WTC11 (cell line): Measurements from ENCODE around the gene UVRAG. TPM values are rescaled to one million over a fixed set of nuclear protein-coding genes. Genes with fewer than 3 reads are reported as not detected.

Source experiments
- ATAC-seq: fragments of 200-7000 bp; cut with Tn5 transposase; 2 replicates; pipeline ENCODE4 v1.10.0; 2021; ENCODE audit warnings: mild to moderate bottlenecking, moderate library complexity
- CTCF ChIA-PET: fragments of 300-600 bp; sonication (Branson Sonifier 250); formaldehyde crosslinking; loops from one replicate; lab custom pipeline; 2021; ENCODE audit warnings: antibody characterized with exemption; lab: Charles Lee
- POLR2A ChIA-PET: fragments of 350-600 bp; sonication (Branson Sonifier 250); formaldehyde crosslinking; loops from one replicate; lab custom pipeline; 2021; ENCODE audit warnings: antibody characterized with exemption; lab: Charles Lee
- DNase-seq: peaks from one replicate; pipeline ENCODE4 v3.0.0; 2021; ENCODE audit warnings: low spot score
- H3K27ac Mint-ChIP-seq: 2 replicates; pipeline ENCODE4 v1.8.0; 2021; ENCODE audit warnings: mixed read lengths
- H3K27me3 Mint-ChIP-seq: 2 replicates; pipeline ENCODE4 v1.8.0; 2021; ENCODE audit warnings: low read depth, mild to moderate bottlenecking, moderate library complexity, mixed read lengths
- H3K36me3 Mint-ChIP-seq: 2 replicates; pipeline ENCODE4 v1.8.0; 2021; ENCODE audit warnings: mixed read lengths
- H3K4me1 Mint-ChIP-seq: 2 replicates; pipeline ENCODE4 v1.8.0; 2022; ENCODE audit warnings: mixed read lengths
- H3K4me3 Mint-ChIP-seq: 2 replicates; pipeline ENCODE4 v1.8.0; 2021; ENCODE audit warnings: mild to moderate bottlenecking, moderate library complexity, mixed read lengths
- H3K9me3 Mint-ChIP-seq: 2 replicates; pipeline ENCODE4 v1.8.0; 2021; ENCODE audit warnings: mixed read lengths
- ATF3 ChIP-seq: sonication (generic); formaldehyde crosslinking; conservative IDR thresholded peaks from 2 replicates; pipeline ENCODE4 v1.8.1; 2022; ENCODE audit warnings: mild to moderate bottlenecking, missing genetic modification reagents
- E2F4 ChIP-seq: sonication (generic); formaldehyde crosslinking; IDR thresholded peaks from 2 replicates; pipeline ENCODE4 v1.8.1; 2022; ENCODE audit warnings: low read depth, mild to moderate bottlenecking, moderate library complexity, missing genetic modification reagents, borderline replicate concordance
- FOXP4 ChIP-seq: sonication (generic); formaldehyde crosslinking; IDR thresholded peaks from 2 replicates; pipeline ENCODE4 v1.8.0; 2022; ENCODE audit warnings: mild to moderate bottlenecking, missing genetic modification reagents
- GABPB1 ChIP-seq: sonication (generic); formaldehyde crosslinking; IDR thresholded peaks from 2 replicates; pipeline ENCODE4 v1.8.1; 2023; ENCODE audit warnings: mild to moderate bottlenecking, missing genetic modification reagents
- GTF2I ChIP-seq: fragments of 250-450 bp; sonication (Bioruptor Pico); conservative IDR thresholded peaks from 2 replicates; pipeline ENCODE4 v1.4.0; 2021; ENCODE audit warnings: mild to moderate bottlenecking
- HMGXB4 ChIP-seq: sonication (generic); formaldehyde crosslinking; IDR thresholded peaks from 2 replicates; pipeline ENCODE4 v1.8.1; 2023; ENCODE audit warnings: mild to moderate bottlenecking, moderate library complexity, missing genetic modification reagents
- IRF1 ChIP-seq: sonication (generic); formaldehyde crosslinking; IDR thresholded peaks from 2 replicates; pipeline ENCODE4 v1.8.0; 2023; ENCODE audit warnings: missing genetic modification reagents
- JAZF1 ChIP-seq: fragments of 250-450 bp; sonication (Bioruptor Pico); IDR thresholded peaks from 2 replicates; pipeline ENCODE4 v1.9.0; 2021; ENCODE audit warnings: moderate library complexity, mild to moderate bottlenecking, inconsistent platforms
- KAT7 ChIP-seq: sonication (generic); formaldehyde crosslinking; IDR thresholded peaks from 2 replicates; pipeline ENCODE4 v1.8.1; 2023; ENCODE audit warnings: missing genetic modification reagents, mild to moderate bottlenecking, borderline replicate concordance
- NFE2L1 ChIP-seq: sonication (generic); formaldehyde crosslinking; IDR thresholded peaks from 2 replicates; pipeline ENCODE4 v1.8.1; 2023; ENCODE audit warnings: missing genetic modification reagents
- NR3C1 ChIP-seq: sonication (generic); formaldehyde crosslinking; conservative IDR thresholded peaks from 2 replicates; pipeline ENCODE4 v1.8.1; 2023; ENCODE audit warnings: low read depth, mild to moderate bottlenecking, missing genetic modification reagents
- OVOL2 ChIP-seq: fragments of 250-450 bp; sonication (Bioruptor Pico); IDR thresholded peaks from 2 replicates; pipeline ENCODE4 v1.9.0; 2021; ENCODE audit warnings: mild to moderate bottlenecking, borderline replicate concordance
- SMAD3 ChIP-seq: sonication (generic); formaldehyde crosslinking; IDR thresholded peaks from 2 replicates; pipeline ENCODE4 v1.8.0; 2022; ENCODE audit warnings: missing genetic modification reagents, mild to moderate bottlenecking, borderline replicate concordance
- SMAD4 ChIP-seq: sonication (generic); formaldehyde crosslinking; IDR thresholded peaks from 2 replicates; pipeline ENCODE4 v1.8.0; 2022; ENCODE audit warnings: mild to moderate bottlenecking, missing genetic modification reagents
- ZBTB43 ChIP-seq: sonication (generic); formaldehyde crosslinking; IDR thresholded peaks from 2 replicates; pipeline ENCODE4 v1.8.1; 2023; ENCODE audit warnings: mild to moderate bottlenecking, missing genetic modification reagents
- ZNF263 ChIP-seq: sonication (generic); formaldehyde crosslinking; IDR thresholded peaks from 2 replicates; pipeline ENCODE4 v1.8.1; 2022; ENCODE audit warnings: low read depth, mild to moderate bottlenecking, moderate library complexity, missing genetic modification reagents
- ZNF317 ChIP-seq: sonication (generic); formaldehyde crosslinking; IDR thresholded peaks from 2 replicates; pipeline ENCODE4 v1.8.1; 2023; ENCODE audit warnings: low read depth, mild to moderate bottlenecking, moderate library complexity, missing genetic modification reagents, borderline replicate concordance
- ZNF416 ChIP-seq: fragments of 250-450 bp; sonication (Bioruptor Pico); IDR thresholded peaks from 2 replicates; pipeline ENCODE4 v1.9.0; 2021; ENCODE audit warnings: mild to moderate bottlenecking, inconsistent platforms
- ZNF425 ChIP-seq: fragments of 250-450 bp; sonication (Bioruptor Pico); conservative IDR thresholded peaks from 2 replicates; pipeline ENCODE4 v1.9.0; 2021; ENCODE audit warnings: mild to moderate bottlenecking
- total RNA-seq: library from RNA; stranded (reverse); gene quantifications from 3 replicates; pipeline ENCODE4 v1.2.3, GENCODE V29; 2021

The UVRAG gene
- total RNA-seq, 1 experiment from 2014 or later = 14.5 TPM

- TF ChIP-seq SMAD4 (CRISPR knock-in tag) = no peak
- no peak for TF ChIP-seq ZNF317 (CRISPR knock-in tag)
- no peak for TF ChIP-seq HMGXB4 (CRISPR knock-in tag)
- no peak for TF ChIP-seq JAZF1 (CRISPR knock-in tag)
- TF ChIP-seq, all 79 proteins: peak for 0
Measured at GRCh38 chr11:76103460-76103859, 288.4 kb downstream of the UVRAG start (continued).

- no peak for TF ChIP-seq ZBTB43
- TF ChIP-seq OVOL2 = no peak
- no peak for TF ChIP-seq ZNF425
- no peak for TF ChIP-seq ATF3 (CRISPR knock-in tag)
- no peak for TF ChIP-seq E2F4 (CRISPR knock-in tag)
- TF ChIP-seq IRF1 (CRISPR knock-in tag) = no peak
- CTCF ChIA-PET = no interaction called here
- Mint-ChIP-seq H3K27me3 (no peaks in the 10 kb centered on the region), H3K4me3 (no peak overlapping the region), H3K9me3 (no peaks in the 10 kb centered on the region; the same call in 1 of the 2 replicates), H3K27ac (no peak overlapping the region), H3K36me3 (no peaks in the 10 kb centered on the region), H3K4me1 (no peaks in the 10 kb centered on the region)
- ATAC-seq (no peak), DNase-seq (no peak)
- POLR2A ChIA-PET = no interaction called here
Measured at GRCh38 chr11:76104285-76104684, 289.3 kb downstream of the UVRAG start.

GRCh38 chr11:76105637-76106036 lies 290.6 kb downstream of the UVRAG start:
- no peaks in the 10 kb centered on the region for H3K4me1 Mint-ChIP-seq
- ATAC-seq (no peak), DNase-seq (no peak)
- CTCF ChIA-PET = no interaction called here
- H3K27me3 Mint-ChIP-seq = no peaks in the 10 kb centered on the region
- H3K9me3 Mint-ChIP-seq = no peaks in the 10 kb centered on the region; the same call in 1 of the 2 replicates
- H3K4me3 Mint-ChIP-seq = no peak overlapping the region
- H3K27ac Mint-ChIP-seq = no peak overlapping the region
- POLR2A ChIA-PET = no interaction called here
- H3K36me3 Mint-ChIP-seq = no peaks in the 10 kb centered on the region
- TF ChIP-seq NFE2L1 (no peak), NR3C1 (CRISPR knock-in tag) (no peak), FOXP4 (CRISPR knock-in tag) (no peak), SMAD3 (CRISPR knock-in tag) (no peak), SMAD4 (CRISPR knock-in tag) (no peak), ZBTB43 (no peak), GABPB1 (no peak), HMGXB4 (CRISPR knock-in tag) (no peak), ZNF263 (no peak), KAT7 (CRISPR knock-in tag) (no peak), JAZF1 (CRISPR knock-in tag) (no peak), GTF2I (CRISPR knock-in tag) (no peak), ZNF416 (CRISPR knock-in tag) (no peak)
